K562 (cell line): ENCODE results near the gene EIPR1. TPM values are rescaled to one million over a fixed set of nuclear protein-coding genes. Genes with fewer than 3 reads are reported as not detected.

ENCODE experiments used
- ATAC-seq: fragments of 200-7000 bp; cut with Tn5 transposase; 3 replicates; pipeline ENCODE4 v1.9.1; 2020; ENCODE audit warnings: moderate library complexity
- BruUV-seq: library from RNA; stranded (reverse); fragments of 400-500 nt; replicated peaks from 2 replicates; lab custom pipeline; 2021; lab: Mats Ljungman, UMichigan
- CTCF ChIA-PET: fragments of 300-600 bp; formaldehyde crosslinking; extraction: SDS; loops from one replicate; lab custom pipeline; 2021; ENCODE audit warnings: low intra/inter-chr PET ratio; lab: Yijun Ruan, JAX
- POLR2A ChIA-PET: fragments of 300-600, 350-650 bp; sonication (Branson Sonifier 250); formaldehyde crosslinking; extraction: SDS; loops from one replicate; lab custom pipeline; 2021; ENCODE audit warnings: antibody characterized with exemption, inconsistent platforms; lab: Yijun Ruan, JAX
- DNase-seq, 4 experiments: peaks; one replicate each; pipeline versions ENCODE4 v3.0.0 to v3.0.0-alpha.2; 2011 to 2018; ENCODE audit warnings: low spot score in 3 of 4, mixed read lengths in 3 of 4; ENCODE audit errors: extremely low read depth in 1 of 4
- FAIRE-seq: peaks from 2 replicates; lab custom pipeline; 2011; peaks lifted over from hg19 to GRCh38; lab: Jason Lieb, UNC
- H2AFZ ChIP-seq: 2 replicates; pipeline ENCODE4 v1.6.0; 2011; ENCODE audit warnings: low read depth, low read length, control low read depth, inconsistent platforms
- H3K27ac ChIP-seq: fragments of 200-600 bp; 3 replicates; pipeline ENCODE4 v1.8.0; 2011; ENCODE audit warnings: low read depth, mild to moderate bottlenecking, control low read depth, inconsistent platforms, low read length, moderate library complexity, mixed read lengths; ENCODE audit errors: extremely low read depth
- H3K27me3 ChIP-seq, 2 experiments: fragments of 300-600 bp in 1 of 2; 2 replicates in 1 of 2; 3 replicates in 1 of 2; pipeline versions ENCODE4 v1.6.0 to v1.8.0; 2011; ENCODE audit warnings: inconsistent platforms in 2 of 2, low read length in 2 of 2, mild to moderate bottlenecking in 1 of 2, mixed read lengths in 1 of 2, moderate library complexity in 1 of 2; ENCODE audit not compliant: control insufficient read depth in 2 of 2, insufficient read depth in 2 of 2
- H3K36me3 ChIP-seq: fragments of 300-600 bp; 3 replicates; pipeline ENCODE4 v1.8.0; 2011; ENCODE audit warnings: mild to moderate bottlenecking, low read length, inconsistent platforms; ENCODE audit not compliant: control insufficient read depth, insufficient read depth
- H3K4me1 ChIP-seq, 2 experiments: fragments of 200-600 bp in 1 of 2; replicated peaks in 1 of 2; 2 replicates in 1 of 2; 3 replicates in 1 of 2; pipeline versions ENCODE4 v1.5.1 to v1.8.0; 2011; ENCODE audit warnings: inconsistent platforms in 2 of 2, low read length in 2 of 2, mild to moderate bottlenecking in 1 of 2, mixed read lengths in 1 of 2, moderate library complexity in 1 of 2; ENCODE audit not compliant: control insufficient read depth in 2 of 2, insufficient read depth in 2 of 2
- H3K4me2 ChIP-seq: 2 replicates; pipeline ENCODE4 v1.6.1; 2011; ENCODE audit warnings: low read length, control low read depth, inconsistent platforms, mixed read lengths; ENCODE audit not compliant: insufficient read depth
- H3K4me3 ChIP-seq: fragments of 200-600 bp; sonication (generic), shearing (Covaris generic); 2 replicates; pipeline ENCODE4 v1.5.1; 2016; ENCODE audit warnings: control low read depth, inconsistent platforms
- H3K79me2 ChIP-seq: fragments of 200-600 bp; 3 replicates; pipeline ENCODE4 v1.8.0; 2011; ENCODE audit warnings: low read length, inconsistent platforms; ENCODE audit not compliant: control insufficient read depth, insufficient read depth
- H3K9ac ChIP-seq, 2 experiments: 2 replicates each; pipeline versions ENCODE4 v1.6.0 to v1.6.1; 2011; ENCODE audit warnings: low read depth in 2 of 2, low read length in 2 of 2, control low read depth in 1 of 2, inconsistent platforms in 1 of 2, mild to moderate bottlenecking in 1 of 2, mixed read lengths in 1 of 2; ENCODE audit not compliant: insufficient read depth in 1 of 2
- H3K9me1 ChIP-seq: one replicate; pipeline ENCODE4 v1.6.0; 2011; ENCODE audit warnings: inconsistent platforms, mild to moderate bottlenecking, low read length, moderate library complexity; ENCODE audit not compliant: control insufficient read depth, insufficient read depth
- H3K9me3 ChIP-seq: replicated peaks from 2 replicates; pipeline ENCODE4 v1.5.1; 2011; ENCODE audit warnings: low read depth, low read length, inconsistent platforms; ENCODE audit not compliant: control insufficient read depth, insufficient read depth
- H4K20me1 ChIP-seq: replicated peaks from 2 replicates; pipeline ENCODE4 v1.6.1; 2011; ENCODE audit warnings: low read length, inconsistent platforms, mixed read lengths; ENCODE audit not compliant: control insufficient read depth, insufficient read depth
- CREM ChIP-seq: IDR thresholded peaks from 2 replicates; pipeline ENCODE4 v1.6.1; 2014; ENCODE audit warnings: antibody characterized with exemption, low read depth
- GABPB1 ChIP-seq: sonication (generic); formaldehyde crosslinking; IDR thresholded peaks from 2 replicates; pipeline ENCODE4 v1.8.0; 2022; ENCODE audit warnings: mild to moderate bottlenecking, missing genetic modification reagents
- HLTF ChIP-seq: fragments of 450-650 bp; IDR thresholded peaks from 2 replicates; pipeline ENCODE4 v1.6.1; 2016
- HNRNPLL ChIP-seq: fragments of 200-400 bp; formaldehyde crosslinking; IDR thresholded peaks from 2 replicates; pipeline ENCODE4 v1.6.1; 2017; ENCODE audit warnings: low read length, low read depth, mild to moderate bottlenecking; ENCODE audit not compliant: poor library complexity, severe bottlenecking
- JUNB ChIP-seq: fragments of 450-650 bp; formaldehyde crosslinking; conservative IDR thresholded peaks from 2 replicates; pipeline ENCODE4 v1.4.0; 2020; ENCODE audit warnings: mild to moderate bottlenecking
- RBM39 ChIP-seq: fragments of 200-400 bp; formaldehyde crosslinking; optimal IDR thresholded peaks from 2 replicates; pipeline ENCODE3; 2018; ENCODE audit warnings: low read depth, low read length
- SP1 ChIP-seq: sonication (generic); formaldehyde crosslinking; IDR thresholded peaks from 2 replicates; pipeline ENCODE4 v1.8.1; 2022; ENCODE audit warnings: mild to moderate bottlenecking, missing genetic modification reagents
- ZNF668 ChIP-seq: fragments of 250-450 bp; sonication (Bioruptor Pico); IDR thresholded peaks from 2 replicates; pipeline ENCODE4 v1.8.0; 2022; ENCODE audit warnings: mild to moderate bottlenecking, inconsistent platforms
- ZNF696 ChIP-seq: fragments of 250-450 bp; sonication (Bioruptor Pico); conservative IDR thresholded peaks from 2 replicates; pipeline ENCODE4 v1.4.0; 2020; ENCODE audit warnings: mild to moderate bottlenecking, moderate library complexity
- ZZZ3 ChIP-seq: fragments of 450-650 bp; IDR thresholded peaks from 2 replicates; pipeline ENCODE4 v1.6.1; 2016; ENCODE audit warnings: antibody characterized with exemption, mild to moderate bottlenecking, moderate library complexity
- WGBS: fragments of 100-300 bp; shearing (Covaris generic); methylation state at CpG from one replicate; pipeline ENCODE4 v1.1.6; 2016; ENCODE audit warnings: low coverage, mixed read lengths; ENCODE audit not compliant: insufficient coverage; ENCODE audit errors: missing lambda C conversion rate; 5-methylcytosine and 5-hydroxymethylcytosine counted together
- in situ Hi-C: fragments of 300-500 bp; cut with MboI; formaldehyde crosslinking; loops from 4 replicates; pipeline ENCODE4 v1.15.0; 2018; ENCODE audit warnings: inconsistent platforms, mixed read lengths
- intact Hi-C: fragments of 100-400 bp; cut with micrococcal nuclease; formaldehyde crosslinking; loops from 2 replicates; pipeline ENCODE4 v1.14.2; 2022
- polyA plus RNA-seq, 8 experiments: library from polyadenylated mRNA; depleted of rRNA in 4 of 8; stranded (reverse) in 5 of 8; unstranded in 3 of 8; fragments of >200 nt; fragmentation: Nextera tagmentation in 2 of 8; fragmentation: Illumina TruSeq in 1 of 8; extraction: Ambion mirVana in 2 of 8; extraction: Trizol in 1 of 8; gene quantifications; 2 replicates each; pipeline versions ENCODE4 v1.2.1 to v1.2.3, GENCODE V29; 2011 to 2014; ENCODE audit warnings: inconsistent platforms in 1 of 8, missing spikeins in 1 of 8
- total RNA-seq, 7 experiments: library from RNA; depleted of rRNA in 6 of 7; stranded (reverse); fragments of >200 nt in 6 of 7; fragmentation: Illumina TruSeq in 2 of 7; extraction: Trizol in 2 of 7; gene quantifications; 2 replicates each; pipeline versions ENCODE4 v1.2.1 to v1.2.3, GENCODE V29; 2011 to 2021; ENCODE audit warnings: low replicate concordance in 1 of 7
- TF ChIP-seq, protein P1 (sequence below): fragments of 250-450 bp; sonication (Bioruptor Pico); IDR thresholded peaks from 2 replicates; pipeline ENCODE4 v1.4.0; 2020; ENCODE audit warnings: borderline replicate concordance
- TF ChIP-seq, protein P2 (sequence below): IDR thresholded peaks from 2 replicates; pipeline ENCODE4 v1.6.1; 2012; ENCODE audit warnings: low read depth, low read length, improper control_type of control experiment, borderline replicate concordance
- TF ChIP-seq, protein P3 (sequence below), 2 experiments: fragments of 450-650 bp in 1 of 2; sonication (generic) in 1 of 2; formaldehyde crosslinking; conservative IDR thresholded peaks; 2 replicates each; pipeline versions ENCODE4 v1.4.0 to v1.8.1; 2020 to 2022; ENCODE audit warnings: mild to moderate bottlenecking in 1 of 2, missing genetic modification reagents in 1 of 2

EIPR1 gene
- total and polyA plus RNA-seq, 9 of the 15 experiments (the other 6 are each of a cell fraction or from before 2014, with no cell fraction given) = 19.9 to 54.4 (median 35.9) TPM

GRCh38 chr2:3266925-3267867 is 110.4 kb downstream of the EIPR1 start:
- in situ Hi-C loops (no loop called here), intact Hi-C loops (no loop called here)
- Histone ChIP-seq H3K4me3 (no peak overlapping the region), H3K9me3 (no peaks in the 10 kb centered on the region), H3K36me3 (no peaks in the 10 kb centered on the region), H3K79me2 (no peaks in the 10 kb centered on the region), H3K4me2 (no peak overlapping the region), H3K27ac (no peak overlapping the region), H4K20me1 (no peaks in the 10 kb centered on the region; the same call in 1 of the 2 replicates), H2AFZ (no peak overlapping the region), H3K9ac (no peak overlapping the region; a peak in 1 of 4 replicates), H3K9me1 (no peaks in the 10 kb centered on the region), H3K4me1 (0 out of 5 replicates have a peak, but pooled peaks cover 0 to 3% of the 10 kb centered on the region in 2 experiments), H3K27me3 (no peaks in the 10 kb centered on the region)
- TF ChIP-seq JUNB (CRISPR knock-in tag) (no peak), ZZZ3 (no peak), ZNF668 (CRISPR knock-in tag) (no peak), ZNF696 (no peak), HLTF (no peak), SP1 (CRISPR knock-in tag) (no peak), CREM (no peak), HNRNPLL (no peak), GABPB1 (CRISPR knock-in tag) (no peak), RBM39 (no peak)
- TF ChIP-seq, protein P1, sequence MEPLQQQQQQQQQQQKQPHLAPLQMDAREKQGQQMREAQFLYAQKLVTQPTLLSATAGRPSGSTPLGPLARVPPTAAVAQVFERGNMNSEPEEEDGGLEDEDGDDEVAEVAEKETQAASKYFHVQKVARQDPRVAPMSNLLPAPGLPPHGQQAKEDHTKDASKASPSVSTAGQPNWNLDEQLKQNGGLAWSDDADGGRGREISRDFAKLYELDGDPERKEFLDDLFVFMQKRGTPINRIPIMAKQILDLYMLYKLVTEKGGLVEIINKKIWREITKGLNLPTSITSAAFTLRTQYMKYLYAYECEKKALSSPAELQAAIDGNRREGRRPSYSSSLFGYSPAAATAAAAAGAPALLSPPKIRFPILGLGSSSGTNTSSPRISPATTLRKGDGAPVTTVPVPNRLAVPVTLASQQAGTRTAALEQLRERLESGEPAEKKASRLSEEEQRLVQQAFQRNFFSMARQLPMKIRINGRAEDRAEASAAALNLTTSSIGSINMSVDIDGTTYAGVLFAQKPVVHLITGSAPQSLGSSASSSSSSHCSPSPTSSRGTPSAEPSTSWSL (CRISPR knock-in tag) = no peak
- TF ChIP-seq, protein P2, sequence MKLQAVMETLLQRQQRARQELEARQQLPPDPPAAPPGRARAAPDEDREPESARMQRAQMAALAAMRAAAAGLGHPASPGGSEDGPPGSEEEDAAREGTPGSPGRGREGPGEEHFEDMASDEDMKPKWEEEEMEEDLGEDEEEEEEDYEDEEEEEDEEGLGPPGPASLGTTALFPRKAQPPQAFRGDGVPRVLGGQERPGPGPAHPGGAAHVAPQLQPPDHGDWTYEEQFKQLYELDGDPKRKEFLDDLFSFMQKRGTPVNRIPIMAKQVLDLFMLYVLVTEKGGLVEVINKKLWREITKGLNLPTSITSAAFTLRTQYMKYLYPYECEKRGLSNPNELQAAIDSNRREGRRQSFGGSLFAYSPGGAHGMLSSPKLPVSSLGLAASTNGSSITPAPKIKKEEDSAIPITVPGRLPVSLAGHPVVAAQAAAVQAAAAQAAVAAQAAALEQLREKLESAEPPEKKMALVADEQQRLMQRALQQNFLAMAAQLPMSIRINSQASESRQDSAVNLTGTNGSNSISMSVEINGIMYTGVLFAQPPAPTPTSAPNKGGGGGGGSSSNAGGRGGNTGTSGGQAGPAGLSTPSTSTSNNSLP = no peak
- TF ChIP-seq, protein P3, sequence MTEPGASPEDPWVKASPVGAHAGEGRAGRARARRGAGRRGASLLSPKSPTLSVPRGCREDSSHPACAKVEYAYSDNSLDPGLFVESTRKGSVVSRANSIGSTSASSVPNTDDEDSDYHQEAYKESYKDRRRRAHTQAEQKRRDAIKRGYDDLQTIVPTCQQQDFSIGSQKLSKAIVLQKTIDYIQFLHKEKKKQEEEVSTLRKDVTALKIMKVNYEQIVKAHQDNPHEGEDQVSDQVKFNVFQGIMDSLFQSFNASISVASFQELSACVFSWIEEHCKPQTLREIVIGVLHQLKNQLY (CRISPR knock-in tag; conservative IDR thresholded peaks at IDR 0.05) = no peak
- ChIA-PET POLR2A (interaction anchor here (0.7 to 0.9 kb wide), 2 partner anchors 20 to 135 kb away, joined by 3 read pairs; no protein-coding TSS in a partner anchor), CTCF (no interaction called here)
- no peak for FAIRE-seq
- BruUV-seq = no TSS peak
- no peak for DNase-seq
- ATAC-seq = no peak
- 67% methylated on average over 15 of the region's 15 CpGs for WGBS
